AG04449 (cell line): Measurements from ENCODE around the gene PRRC2A.

Experiments
- CTCF ChIA-PET: fragments of 350-600 bp; formaldehyde crosslinking; extraction: SDS; loops from one replicate; lab custom pipeline; 2021; ENCODE audit warnings: antibody characterized with exemption; lab: Yijun Ruan, JAX
- POLR2A ChIA-PET: fragments of 400-600, 350-600 bp; formaldehyde crosslinking; extraction: SDS; loops from one replicate; lab custom pipeline; 2020; ENCODE audit warnings: antibody characterized with exemption, inconsistent platforms; lab: Yijun Ruan, JAX
- DNase-seq: peaks from one replicate; pipeline ENCODE4 v3.0.0-alpha.2; 2010; ENCODE audit warnings: low read depth, low spot score
- H3K4me3 ChIP-seq: 2 replicates; pipeline ENCODE4 v1.5.1; 2011; ENCODE audit warnings: low read depth, mild to moderate bottlenecking, control low read depth, low read length
- TF ChIP-seq, protein P1 (sequence below): IDR thresholded peaks from one replicate; pipeline ENCODE4 v1.5.1; 2011; ENCODE audit warnings: mild to moderate bottlenecking, moderate library complexity, low read length, control low read depth, inconsistent platforms; ENCODE audit not compliant: insufficient read depth; ENCODE audit errors: missing control alignments

The PRRC2A gene

DNA sequence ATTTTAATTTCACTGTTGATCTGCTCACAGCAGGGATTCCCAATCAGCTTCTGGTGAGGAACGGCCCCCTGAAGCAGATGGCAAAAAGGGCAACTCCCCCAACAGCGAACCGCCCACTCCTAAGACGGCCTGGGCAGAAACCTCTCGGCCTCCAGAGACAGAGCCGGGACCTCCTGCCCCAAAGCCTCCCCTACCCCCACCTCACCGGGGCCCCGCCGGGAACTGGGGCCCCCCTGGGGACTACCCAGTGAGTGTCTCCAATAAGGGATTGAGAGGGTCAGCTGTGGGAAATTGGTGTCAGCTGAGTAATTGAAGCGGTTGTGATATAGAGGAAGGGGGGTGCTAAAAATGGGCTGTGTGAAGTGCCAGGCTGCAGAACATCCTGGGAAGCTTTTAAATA, 6.4 kb downstream of the PRRC2A start:
- CTCF ChIA-PET, result interaction anchor here (0.6 to 3.1 kb wide), 4 partner anchors 9 to 49 kb away, joined by 3 to 11 read pairs (median 3); no protein-coding TSS in a partner anchor
- H3K4me3 ChIP-seq, result no peak overlapping the region
- POLR2A ChIA-PET, result interaction anchor here (1.0 to 1.8 kb wide), 2 partner anchors 12 to 25 kb away, joined by 3 to 9 read pairs; no protein-coding TSS in a partner anchor
- TF ChIP-seq, protein P1, sequence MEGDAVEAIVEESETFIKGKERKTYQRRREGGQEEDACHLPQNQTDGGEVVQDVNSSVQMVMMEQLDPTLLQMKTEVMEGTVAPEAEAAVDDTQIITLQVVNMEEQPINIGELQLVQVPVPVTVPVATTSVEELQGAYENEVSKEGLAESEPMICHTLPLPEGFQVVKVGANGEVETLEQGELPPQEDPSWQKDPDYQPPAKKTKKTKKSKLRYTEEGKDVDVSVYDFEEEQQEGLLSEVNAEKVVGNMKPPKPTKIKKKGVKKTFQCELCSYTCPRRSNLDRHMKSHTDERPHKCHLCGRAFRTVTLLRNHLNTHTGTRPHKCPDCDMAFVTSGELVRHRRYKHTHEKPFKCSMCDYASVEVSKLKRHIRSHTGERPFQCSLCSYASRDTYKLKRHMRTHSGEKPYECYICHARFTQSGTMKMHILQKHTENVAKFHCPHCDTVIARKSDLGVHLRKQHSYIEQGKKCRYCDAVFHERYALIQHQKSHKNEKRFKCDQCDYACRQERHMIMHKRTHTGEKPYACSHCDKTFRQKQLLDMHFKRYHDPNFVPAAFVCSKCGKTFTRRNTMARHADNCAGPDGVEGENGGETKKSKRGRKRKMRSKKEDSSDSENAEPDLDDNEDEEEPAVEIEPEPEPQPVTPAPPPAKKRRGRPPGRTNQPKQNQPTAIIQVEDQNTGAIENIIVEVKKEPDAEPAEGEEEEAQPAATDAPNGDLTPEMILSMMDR, result no peak
- no peak for DNase-seq

DNA sequence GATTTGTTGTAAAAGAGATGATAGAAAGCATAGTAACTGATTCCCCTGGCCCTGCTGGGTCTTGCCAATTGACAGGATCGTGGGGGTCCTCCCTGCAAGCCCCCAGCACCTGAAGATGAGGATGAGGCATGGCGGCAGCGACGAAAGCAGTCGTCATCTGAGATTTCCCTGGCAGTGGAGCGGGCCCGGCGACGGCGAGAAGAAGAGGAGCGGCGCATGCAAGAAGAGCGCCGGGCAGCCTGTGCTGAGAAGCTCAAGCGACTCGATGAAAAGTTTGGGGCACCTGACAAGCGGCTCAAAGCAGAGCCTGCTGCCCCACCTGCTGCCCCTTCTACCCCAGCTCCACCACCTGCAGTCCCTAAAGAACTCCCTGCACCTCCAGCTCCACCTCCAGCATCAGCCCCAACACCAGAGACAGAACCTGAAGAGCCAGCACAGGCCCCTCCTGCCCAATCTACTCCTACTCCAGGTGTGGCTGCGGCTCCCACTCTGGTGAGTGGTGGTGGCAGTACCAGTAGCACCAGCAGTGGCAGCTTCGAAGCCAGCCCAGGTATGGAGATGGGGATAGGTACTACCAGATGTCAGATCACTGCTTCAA, 7.3 kb downstream of the PRRC2A start:
- H3K4me3 ChIP-seq, result no peak overlapping the region
- TF ChIP-seq, protein P1, result no peak
- DNase-seq, result no peak
- POLR2A ChIA-PET, result interaction anchor here (1.8 kb wide), 1 partner anchor 12 kb away, joined by 9 read pairs; no protein-coding TSS in a partner anchor
- CTCF ChIA-PET, result interaction anchor here (0.6 to 3.1 kb wide), 3 partner anchors 8 to 35 kb away, joined by 3 to 11 read pairs (median 3); no protein-coding TSS in a partner anchor

DNA sequence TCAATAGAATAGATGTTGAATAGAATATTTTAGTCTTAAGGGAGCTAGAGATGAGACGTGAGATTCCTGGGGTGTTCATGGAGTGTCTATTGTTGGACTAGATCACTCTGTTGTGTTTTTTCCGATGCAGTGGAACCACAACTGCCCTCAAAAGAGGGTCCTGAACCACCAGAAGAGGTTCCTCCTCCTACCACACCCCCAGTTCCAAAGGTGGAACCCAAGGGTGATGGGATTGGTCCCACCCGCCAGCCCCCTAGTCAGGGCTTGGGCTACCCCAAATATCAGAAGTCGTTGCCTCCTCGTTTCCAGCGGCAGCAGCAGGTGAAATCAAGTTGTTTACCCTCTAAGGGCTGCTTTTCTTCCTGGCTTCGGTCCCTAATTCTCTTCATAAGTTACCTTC, 8.5 kb downstream of the PRRC2A start:
- DNase-seq, result no peak
- TF ChIP-seq, protein P1, result no peak
- no peak overlapping the region for H3K4me3 ChIP-seq
- CTCF ChIA-PET, result no interaction called here
- POLR2A ChIA-PET, result no interaction called here

DNA sequence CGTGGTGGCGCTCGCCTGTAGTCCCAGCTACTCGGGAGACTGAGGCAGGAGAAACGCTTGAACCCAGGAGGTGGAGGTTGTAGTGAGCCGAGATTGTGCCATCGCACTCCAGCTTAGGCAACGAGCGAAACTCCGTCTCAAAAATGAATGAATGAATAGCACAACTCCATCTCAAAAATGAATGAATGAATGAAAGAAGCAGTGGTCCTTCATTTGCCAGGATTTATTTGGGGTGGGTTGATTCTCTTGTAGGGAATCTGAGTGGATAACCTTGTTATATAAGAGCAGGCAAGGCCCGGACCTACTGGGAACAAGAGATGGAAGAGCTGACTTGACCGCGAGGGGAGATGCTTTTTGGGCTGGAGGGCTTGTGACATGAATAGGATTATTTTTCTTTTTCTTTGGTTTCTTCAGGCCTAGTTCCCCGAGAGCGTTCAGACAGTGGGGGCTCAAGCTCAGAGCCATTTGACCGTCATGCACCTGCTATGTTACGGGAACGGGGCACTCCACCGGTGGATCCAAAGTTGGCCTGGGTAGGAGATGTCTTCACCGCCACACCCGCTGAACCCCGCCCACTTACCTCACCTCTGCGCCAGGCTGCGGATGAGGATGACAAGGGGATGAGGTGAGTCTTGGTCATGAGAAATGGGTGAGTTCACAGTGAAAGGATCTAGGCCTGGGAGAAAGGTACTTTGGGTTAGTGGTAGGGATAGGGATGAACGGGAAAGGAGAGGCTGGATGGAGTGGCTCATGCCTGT, 9.8 kb downstream of the PRRC2A start:
- TF ChIP-seq, protein P1, result no peak
- ChIA-PET POLR2A (no interaction called here), CTCF (no interaction called here)
- H3K4me3 ChIP-seq, result no peak overlapping the region
- no peak for DNase-seq

DNA sequence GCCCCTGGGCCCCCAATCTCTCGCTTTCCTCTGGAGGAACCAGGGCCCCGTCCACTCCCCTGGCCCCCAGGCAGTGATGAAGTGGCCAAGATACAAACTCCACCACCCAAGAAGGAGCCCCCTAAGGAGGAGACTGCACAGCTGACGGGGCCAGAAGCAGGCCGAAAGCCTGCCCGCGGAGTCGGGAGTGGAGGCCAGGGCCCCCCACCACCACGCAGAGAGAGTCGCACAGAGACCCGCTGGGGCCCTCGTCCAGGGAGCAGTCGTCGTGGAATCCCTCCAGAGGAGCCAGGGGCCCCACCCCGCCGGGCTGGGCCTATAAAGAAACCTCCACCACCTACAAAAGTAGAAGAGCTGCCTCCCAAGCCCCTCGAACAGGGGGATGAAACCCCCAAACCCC, 10.7 kb downstream of the PRRC2A start:
- no peak overlapping the region for H3K4me3 ChIP-seq
- DNase-seq, result no peak
- POLR2A ChIA-PET, result no interaction called here
- TF ChIP-seq, protein P1, result no peak
- CTCF ChIA-PET, result no interaction called here

DNA sequence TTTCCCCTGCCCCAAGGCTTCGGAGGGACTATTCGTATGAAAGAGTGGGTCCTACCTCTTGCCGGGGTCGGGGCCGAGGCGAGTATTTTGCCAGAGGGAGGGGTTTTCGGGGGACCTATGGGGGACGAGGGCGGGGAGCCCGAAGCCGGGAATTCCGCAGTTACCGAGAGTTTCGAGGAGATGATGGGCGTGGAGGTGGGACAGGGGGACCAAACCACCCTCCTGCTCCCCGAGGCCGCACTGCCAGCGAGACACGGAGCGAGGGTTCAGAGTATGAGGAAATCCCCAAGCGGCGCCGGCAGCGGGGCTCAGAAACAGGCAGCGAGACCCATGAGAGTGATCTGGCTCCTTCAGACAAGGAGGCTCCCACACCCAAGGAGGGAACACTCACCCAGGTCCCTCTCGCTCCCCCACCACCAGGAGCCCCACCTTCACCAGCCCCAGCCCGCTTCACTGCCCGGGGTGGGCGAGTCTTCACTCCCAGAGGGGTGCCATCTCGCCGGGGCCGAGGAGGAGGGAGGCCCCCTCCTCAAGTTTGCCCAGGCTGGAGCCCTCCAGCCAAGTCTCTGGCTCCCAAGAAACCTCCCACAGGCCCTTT, 11.3 kb downstream of the PRRC2A start:
- H3K4me3 ChIP-seq, result no peak overlapping the region
- no peak for DNase-seq
- CTCF ChIA-PET, result no interaction called here
- TF ChIP-seq, protein P1, result no peak
- POLR2A ChIA-PET, result no interaction called here
